ENCODE results near the gene ZBTB7C.
A peak's percentile ranks its signal among the peaks of the same experiment; 100 is the strongest.

ZBTB7C gene

DNA sequence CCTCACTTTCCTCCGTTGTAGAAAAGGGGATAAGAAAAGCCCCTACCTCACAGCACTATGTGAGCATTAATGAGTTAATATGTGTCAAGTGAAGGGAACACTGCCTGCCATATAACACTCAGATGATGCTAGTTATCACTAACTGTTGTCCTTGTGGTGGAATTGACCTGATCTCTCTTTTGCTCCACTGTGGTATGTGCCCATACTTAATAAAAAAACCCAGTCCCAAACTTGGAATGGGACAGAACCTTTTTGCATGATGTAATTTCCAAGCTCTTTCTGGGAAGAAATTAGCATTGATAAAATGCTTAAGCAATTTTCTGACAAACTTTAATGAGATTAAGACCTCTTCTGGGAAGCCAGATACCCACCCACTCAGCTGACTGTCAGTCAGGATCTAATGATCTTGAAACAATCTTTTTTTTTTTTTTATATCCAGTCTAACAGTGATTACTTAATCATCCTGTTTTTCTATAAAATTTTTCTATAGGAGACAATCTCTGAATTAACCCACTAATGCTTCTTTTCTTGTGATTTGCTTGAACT, 158.7 kb downstream of the ZBTB7C start:
- TF ChIP-seq, protein P1, sequence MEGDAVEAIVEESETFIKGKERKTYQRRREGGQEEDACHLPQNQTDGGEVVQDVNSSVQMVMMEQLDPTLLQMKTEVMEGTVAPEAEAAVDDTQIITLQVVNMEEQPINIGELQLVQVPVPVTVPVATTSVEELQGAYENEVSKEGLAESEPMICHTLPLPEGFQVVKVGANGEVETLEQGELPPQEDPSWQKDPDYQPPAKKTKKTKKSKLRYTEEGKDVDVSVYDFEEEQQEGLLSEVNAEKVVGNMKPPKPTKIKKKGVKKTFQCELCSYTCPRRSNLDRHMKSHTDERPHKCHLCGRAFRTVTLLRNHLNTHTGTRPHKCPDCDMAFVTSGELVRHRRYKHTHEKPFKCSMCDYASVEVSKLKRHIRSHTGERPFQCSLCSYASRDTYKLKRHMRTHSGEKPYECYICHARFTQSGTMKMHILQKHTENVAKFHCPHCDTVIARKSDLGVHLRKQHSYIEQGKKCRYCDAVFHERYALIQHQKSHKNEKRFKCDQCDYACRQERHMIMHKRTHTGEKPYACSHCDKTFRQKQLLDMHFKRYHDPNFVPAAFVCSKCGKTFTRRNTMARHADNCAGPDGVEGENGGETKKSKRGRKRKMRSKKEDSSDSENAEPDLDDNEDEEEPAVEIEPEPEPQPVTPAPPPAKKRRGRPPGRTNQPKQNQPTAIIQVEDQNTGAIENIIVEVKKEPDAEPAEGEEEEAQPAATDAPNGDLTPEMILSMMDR (conservative IDR thresholded peaks at IDR 0.05) = no peak
- no peak for TF ChIP-seq ZFX (IDR thresholded peaks at IDR 0.05)
- no peak overlapping the region for H3K27ac ChIP-seq

DNA sequence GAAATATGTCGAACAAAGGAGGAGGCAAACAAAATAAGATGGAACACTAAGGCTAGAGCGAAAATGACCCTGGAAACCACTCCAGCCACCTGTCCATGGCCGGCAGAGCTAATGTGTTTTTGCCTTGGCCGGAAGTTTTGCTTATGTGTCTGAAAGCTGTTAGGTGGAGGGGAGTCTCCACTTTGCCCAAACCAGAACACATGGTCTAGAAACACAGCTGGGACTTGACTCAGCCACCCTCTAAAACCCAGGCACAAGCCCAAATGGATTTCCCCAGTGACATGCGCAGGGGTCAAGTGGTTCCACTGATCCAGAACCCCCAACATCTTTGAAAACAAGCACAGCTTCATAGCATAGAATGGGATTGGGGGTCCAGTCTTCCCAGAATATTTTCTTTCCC, 159.3 kb downstream of the ZBTB7C start:
- no peak overlapping the region for H3K27ac ChIP-seq
- no peak for TF ChIP-seq ZFX (IDR thresholded peaks at IDR 0.05)
- TF ChIP-seq, protein P1 (conservative IDR thresholded peaks at IDR 0.05) = no peak

DNA sequence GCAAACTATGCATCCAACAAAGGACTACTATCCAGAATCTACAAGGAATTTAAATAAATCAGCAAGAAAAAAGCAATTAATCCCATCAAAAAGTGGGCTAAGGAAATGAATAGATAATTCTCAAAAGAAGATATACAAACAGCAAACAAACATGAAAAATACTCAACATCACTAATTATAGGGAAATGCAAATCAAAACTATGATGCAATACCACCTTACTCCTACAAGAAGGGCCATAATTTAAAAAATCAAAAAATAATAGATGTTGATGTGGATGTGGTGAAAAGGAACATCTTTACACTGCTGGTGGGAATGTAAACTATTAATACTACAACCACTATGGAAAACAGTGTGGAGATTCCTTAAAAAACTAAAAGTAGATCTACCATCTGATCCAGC, 164.7 kb downstream of the ZBTB7C start:
- no peak for TF ChIP-seq ZFX (IDR thresholded peaks at IDR 0.05)
- TF ChIP-seq, protein P1 (conservative IDR thresholded peaks at IDR 0.05) = no peak
- H3K27ac ChIP-seq = no peak overlapping the region

DNA sequence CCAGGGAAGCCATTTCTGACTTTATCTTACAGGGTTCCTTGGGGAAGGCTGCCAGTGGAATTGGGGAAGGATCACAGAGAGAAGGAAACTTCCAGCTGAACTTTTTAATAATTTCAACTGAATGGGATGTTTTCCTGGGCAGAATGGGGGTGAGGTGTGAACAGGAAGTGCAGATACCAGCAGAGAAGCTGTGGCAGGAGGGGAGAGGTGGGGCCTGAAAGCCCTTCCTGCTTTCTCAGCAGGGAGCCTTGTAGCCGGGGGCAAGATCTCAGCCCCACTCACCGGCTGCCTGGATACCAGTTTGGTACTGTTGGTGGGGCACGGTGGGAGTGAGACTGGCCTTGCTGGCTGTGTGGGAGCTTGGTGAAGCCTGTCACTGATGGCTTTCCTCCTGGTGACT, 170.5 kb downstream of the ZBTB7C start:
- TF ChIP-seq, protein P1 (conservative IDR thresholded peaks at IDR 0.05) = no peak
- no peak for TF ChIP-seq ZFX (IDR thresholded peaks at IDR 0.05)

DNA sequence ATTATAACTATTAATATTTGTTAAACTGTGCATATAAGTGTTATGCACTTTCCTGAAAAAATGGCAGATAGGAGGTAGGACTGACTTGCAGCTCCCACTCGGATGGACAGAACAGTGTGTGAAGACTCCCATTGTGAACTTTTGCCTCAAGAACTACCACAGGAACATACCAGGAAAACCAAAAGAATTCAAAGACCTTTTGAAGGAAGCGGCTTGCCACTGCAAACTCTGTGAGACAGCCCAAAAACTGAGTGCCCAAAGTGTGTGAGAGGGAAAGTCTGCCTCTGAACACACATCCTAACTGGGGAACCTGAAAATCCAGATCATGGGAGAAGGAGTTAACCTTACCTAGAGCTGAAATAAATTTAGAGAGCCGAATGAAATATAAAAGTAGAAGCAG, 171.0 kb downstream of the ZBTB7C start:
- TF ChIP-seq, protein P1 (conservative IDR thresholded peaks at IDR 0.05) = no peak
- TF ChIP-seq ZFX (IDR thresholded peaks at IDR 0.05) = no peak
- H3K27ac ChIP-seq = no peak overlapping the region

More for the DNA sequence above, 170.5 kb downstream of the ZBTB7C start:
- H3K27ac ChIP-seq = no peak overlapping the region

DNA sequence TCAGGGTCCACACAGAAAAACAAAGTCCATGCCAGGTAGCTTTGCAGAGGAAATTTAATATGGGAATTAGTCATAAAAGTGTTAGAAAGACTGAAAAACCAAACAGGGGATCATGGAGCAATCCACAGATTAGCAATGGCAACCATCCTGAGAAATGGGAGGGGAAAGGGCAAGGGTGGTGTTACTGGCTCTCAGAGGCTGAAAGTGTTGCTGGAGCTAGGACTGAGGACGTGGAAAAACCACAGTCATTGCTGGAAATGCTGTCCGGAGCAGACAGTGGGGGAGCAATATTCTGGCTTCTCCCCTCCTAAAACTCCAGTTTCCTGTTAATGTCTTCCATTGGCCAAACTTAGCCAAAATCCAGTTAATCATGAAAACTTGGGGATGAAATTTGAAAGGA, 172.4 kb downstream of the ZBTB7C start:
- TF ChIP-seq, protein P1 (conservative IDR thresholded peaks at IDR 0.05) = no peak
- no peak for TF ChIP-seq ZFX (IDR thresholded peaks at IDR 0.05)
- H3K27ac ChIP-seq = no peak overlapping the region

DNA sequence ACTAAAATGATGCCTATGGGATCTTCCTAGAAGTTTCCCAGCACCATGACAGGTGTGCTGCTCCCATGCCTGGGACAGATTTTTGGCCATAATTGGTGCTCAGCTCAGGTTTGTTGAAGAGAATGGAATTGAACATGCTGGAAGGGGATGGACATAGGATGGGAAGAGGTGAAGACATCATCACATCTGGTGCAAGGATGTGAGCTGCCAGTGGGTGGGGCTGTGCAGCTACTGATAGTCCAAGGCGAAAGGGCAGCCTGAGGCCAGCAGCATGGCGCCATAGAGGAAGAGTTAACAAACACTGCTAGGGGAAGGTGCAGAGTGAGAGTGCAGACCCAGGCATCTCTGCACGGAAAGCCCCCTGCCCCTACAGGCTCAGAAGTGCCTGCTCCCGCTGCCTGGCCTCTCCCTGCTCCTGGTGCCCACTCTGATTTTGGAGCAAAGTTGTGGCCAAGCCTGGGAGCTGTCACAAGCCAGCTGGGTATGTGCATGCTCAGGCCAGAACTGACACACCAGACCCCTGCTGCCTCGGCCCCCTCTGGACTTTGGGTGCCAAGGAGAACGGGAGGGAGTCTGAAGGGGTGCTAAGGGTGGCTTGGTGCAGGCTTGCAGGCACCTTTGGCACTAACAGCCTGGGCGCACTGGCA, 178.6 kb downstream of the ZBTB7C start:
- peak overlapping the region; percentile 34; the same call in 1 of the 2 replicates for H3K27ac ChIP-seq
- TF ChIP-seq, protein P1 (conservative IDR thresholded peaks at IDR 0.05) = peak; percentile 44
- no peak for TF ChIP-seq ZFX (IDR thresholded peaks at IDR 0.05)
